Stimulated activated naive CD4-positive, alpha-beta T cell (primary cell): ENCODE measurements around the gene DYNC2LI1.
"Not testable (repeated sequence)": the region's sequence is repeated elsewhere in the genome, so short reads cannot be mapped to it uniquely, and the experiment has no call there.

Source experiments
- DNase-seq, 6 experiments: peaks; one replicate each; lab custom pipeline; 2025; lab: John Stamatoyannopoulos, UW

The DYNC2LI1 gene

GRCh38 chr2:43773876-43774613, at the start of gene DYNC2LI1:
Gene DYNC2LI1 (plus strand): TSS chr2:43774039. CDS start chr2:43774139, 100 bp downstream.
- peak; percentile 44 to 66 (median 55) for DNase-seq

GRCh38 chr2:43724728-43725526, 48.9 kb upstream of the DYNC2LI1 start:
- DNase-seq, result no peak

GRCh38 chr2:43725711-43726246, 48.1 kb upstream of the DYNC2LI1 start:
- DNase-seq, result no peak

- not testable (repeated sequence) for DNase-seq
Observed at GRCh38 chr2:43726961-43727633, 46.7 kb upstream of the DYNC2LI1 start.

- no peak for DNase-seq
Observed at GRCh38 chr2:43727634-43728014, 46.2 kb upstream of the DYNC2LI1 start.

- no peak for DNase-seq
Observed at GRCh38 chr2:43729491-43730174, 44.2 kb upstream of the DYNC2LI1 start.

- no peak for DNase-seq
Observed at GRCh38 chr2:43731211-43731610, 42.6 kb upstream of the DYNC2LI1 start.

- no peak for DNase-seq
Observed at GRCh38 chr2:43736637-43737036, 37.2 kb upstream of the DYNC2LI1 start.

- no peak for DNase-seq
Observed at GRCh38 chr2:43737097-43737854, 36.6 kb upstream of the DYNC2LI1 start.

GRCh38 chr2:43737855-43738254, 36.0 kb upstream of the DYNC2LI1 start:
- no peak for DNase-seq

GRCh38 chr2:43738257-43738656, 35.6 kb upstream of the DYNC2LI1 start:
- DNase-seq, result no peak

GRCh38 chr2:43743706-43744105, 30.1 kb upstream of the DYNC2LI1 start:
- no peak for DNase-seq

GRCh38 chr2:43745457-43745856, 28.4 kb upstream of the DYNC2LI1 start:
- no peak for DNase-seq

GRCh38 chr2:43748333-43748732, 25.5 kb upstream of the DYNC2LI1 start:
- no peak for DNase-seq

GRCh38 chr2:43749583-43749982, 24.3 kb upstream of the DYNC2LI1 start:
- no peak for DNase-seq

GRCh38 chr2:43751476-43751990, 22.3 kb upstream of the DYNC2LI1 start:
- no peak for DNase-seq

- DNase-seq, result no peak
Observed at GRCh38 chr2:43752302-43752701, 21.5 kb upstream of the DYNC2LI1 start.

- DNase-seq, result no peak
Observed at GRCh38 chr2:43754180-43754579, 19.7 kb upstream of the DYNC2LI1 start.

GRCh38 chr2:43758739-43759138, 15.1 kb upstream of the DYNC2LI1 start:
- no peak for DNase-seq

- no peak for DNase-seq
Observed at GRCh38 chr2:43759195-43759594, 14.6 kb upstream of the DYNC2LI1 start.

GRCh38 chr2:43762286-43762685, 11.6 kb upstream of the DYNC2LI1 start:
- DNase-seq, result no peak
